ENCODE results near the gene APOA4.
"Not testable (repeated sequence)": the region's sequence is repeated elsewhere in the genome, so short reads cannot be mapped to it uniquely, and the experiment has no call there.

APOA4 gene

GRCh38 chr11:116829525-116830183, 6.5 kb upstream of the APOA4 start, which contains the start of gene APOC3:
TSS of gene APOC3 (plus strand) at chr11:116829907. CDS start at chr11:116830583, 676 bp downstream.
- DNase-seq: no peak

- no peak for DNase-seq
Measured at GRCh38 chr11:116828632-116829524, 5.8 kb upstream of the APOA4 start.

GRCh38 chr11:116827461-116827860, 4.4 kb upstream of the APOA4 start:
- no peak for DNase-seq

GRCh38 chr11:116826751-116827431, 3.8 kb upstream of the APOA4 start:
- no peak for DNase-seq

GRCh38 chr11:116825854-116826750, 3.0 kb upstream of the APOA4 start:
- no peak for DNase-seq

GRCh38 chr11:116825434-116825833, 2.3 kb upstream of the APOA4 start:
- no peak for DNase-seq

- DNase-seq: no peak
Measured at GRCh38 chr11:116822575-116822974, 529 bp downstream of the APOA4 start.

- DNase-seq: no peak
Measured at GRCh38 chr11:116821050-116821918, 1.8 kb downstream of the APOA4 start.

- DNase-seq: no peak
Measured at GRCh38 chr11:116819049-116819448, 4.1 kb downstream of the APOA4 start.

GRCh38 chr11:116814502-116814901, 8.6 kb downstream of the APOA4 start:
- DNase-seq: no peak

- no peak for DNase-seq
Measured at GRCh38 chr11:116813781-116814471, 9.2 kb downstream of the APOA4 start.

- no peak for DNase-seq
Measured at GRCh38 chr11:116813170-116813569, 9.9 kb downstream of the APOA4 start.

GRCh38 chr11:116812109-116812508, 11.0 kb downstream of the APOA4 start:
- DNase-seq: no peak

- no peak for DNase-seq
Measured at GRCh38 chr11:116811194-116811593, 11.9 kb downstream of the APOA4 start.

- no peak for DNase-seq
Measured at GRCh38 chr11:116808262-116809175, 14.6 kb downstream of the APOA4 start.

GRCh38 chr11:116807601-116808261, 15.4 kb downstream of the APOA4 start:
- DNase-seq: no peak

GRCh38 chr11:116804001-116804400, 19.1 kb downstream of the APOA4 start:
- no peak for DNase-seq

- DNase-seq: not testable (repeated sequence)
Measured at GRCh38 chr11:116801662-116802061, 21.4 kb downstream of the APOA4 start.

GRCh38 chr11:116800610-116801009, 22.5 kb downstream of the APOA4 start:
- no peak for DNase-seq

Measured in central memory CD4-positive, alpha-beta T cell (primary cell).